ENCODE results near the gene LRMDA.

LRMDA gene

GRCh38 chr10:75984067-75984466 is 552.6 kb downstream of the LRMDA start:
- no peak for DNase-seq (ENCODE audit: low read depth, low spot score)

GRCh38 chr10:75987616-75988015 is 556.2 kb downstream of the LRMDA start:
- no peak for DNase-seq (ENCODE audit: low read depth, low spot score)

GRCh38 chr10:75994357-75995040 is 563.1 kb downstream of the LRMDA start:
- DNase-seq (ENCODE audit: low read depth, low spot score), result no peak

GRCh38 chr10:75995041-75995430 is 563.6 kb downstream of the LRMDA start:
- DNase-seq (ENCODE audit: low read depth, low spot score), result no peak

- no peak for DNase-seq (ENCODE audit: low read depth, low spot score)
These were observed 564.3 kb downstream of the LRMDA start for GRCh38 chr10:75995720-75996119.

GRCh38 chr10:75999001-75999400 is 567.6 kb downstream of the LRMDA start:
- DNase-seq (ENCODE audit: low read depth, low spot score), result no peak

- no peak for DNase-seq (ENCODE audit: low read depth, low spot score)
These were observed 568.2 kb downstream of the LRMDA start for GRCh38 chr10:75999515-76000209.

GRCh38 chr10:76000550-76000949 is 569.1 kb downstream of the LRMDA start:
- DNase-seq (ENCODE audit: low read depth, low spot score), result no peak

GRCh38 chr10:76001019-76001418 is 569.6 kb downstream of the LRMDA start:
- no peak for DNase-seq (ENCODE audit: low read depth, low spot score)

- DNase-seq (ENCODE audit: low read depth, low spot score), result no peak
These were observed 570.0 kb downstream of the LRMDA start for GRCh38 chr10:76001461-76001860.

- DNase-seq (ENCODE audit: low read depth, low spot score), result no peak
These were observed 570.9 kb downstream of the LRMDA start for GRCh38 chr10:76002262-76002854.

- no peak for DNase-seq (ENCODE audit: low read depth, low spot score)
These were observed 576.3 kb downstream of the LRMDA start for GRCh38 chr10:76007667-76008181.

GRCh38 chr10:76009531-76009930 is 578.1 kb downstream of the LRMDA start:
- no peak for DNase-seq (ENCODE audit: low read depth, low spot score)

GRCh38 chr10:76010703-76011102 is 579.3 kb downstream of the LRMDA start:
- DNase-seq (ENCODE audit: low read depth, low spot score), result no peak

- no peak for DNase-seq (ENCODE audit: low read depth, low spot score)
These were observed 581.4 kb downstream of the LRMDA start for GRCh38 chr10:76012716-76013327.

GRCh38 chr10:76015245-76015644 is 583.8 kb downstream of the LRMDA start:
- no peak for DNase-seq (ENCODE audit: low read depth, low spot score)

- DNase-seq (ENCODE audit: low read depth, low spot score), result no peak
These were observed 585.8 kb downstream of the LRMDA start for GRCh38 chr10:76017026-76017732.

- DNase-seq (ENCODE audit: low read depth, low spot score), result no peak
These were observed 586.5 kb downstream of the LRMDA start for GRCh38 chr10:76017733-76018433.

GRCh38 chr10:76020630-76021029 is 589.2 kb downstream of the LRMDA start:
- DNase-seq (ENCODE audit: low read depth, low spot score), result no peak

GRCh38 chr10:76021398-76021797 is 590.0 kb downstream of the LRMDA start:
- no peak for DNase-seq (ENCODE audit: low read depth, low spot score)

- no peak for DNase-seq (ENCODE audit: low read depth, low spot score)
These were observed 590.9 kb downstream of the LRMDA start for GRCh38 chr10:76022366-76022765.

Data from brain pericyte (primary cell).